A549 (cell line): ENCODE measurements around the gene CHID1.

Experiments used
- EP300 ChIP-seq, 2 experiments: fragments of >200 bp; sonication (Bioruptor Twin); formaldehyde crosslinking; IDR thresholded peaks; 2 replicates in 1 of 2; 3 replicates in 1 of 2; pipeline ENCODE4 v1.6.1; 2016 to 2017
- SREBF2 ChIP-seq: fragments of 450-650 bp; IDR thresholded peaks from 2 replicates; pipeline ENCODE4 v1.6.1; 2014; ENCODE audit warnings: mild to moderate bottlenecking, moderate library complexity
- TF ChIP-seq, protein P1 (sequence below): fragments of 150-350 bp; IDR thresholded peaks from 2 replicates; pipeline ENCODE4 v1.6.1; 2014; ENCODE audit warnings: low read depth, mild to moderate bottlenecking, low read length

DNA sequence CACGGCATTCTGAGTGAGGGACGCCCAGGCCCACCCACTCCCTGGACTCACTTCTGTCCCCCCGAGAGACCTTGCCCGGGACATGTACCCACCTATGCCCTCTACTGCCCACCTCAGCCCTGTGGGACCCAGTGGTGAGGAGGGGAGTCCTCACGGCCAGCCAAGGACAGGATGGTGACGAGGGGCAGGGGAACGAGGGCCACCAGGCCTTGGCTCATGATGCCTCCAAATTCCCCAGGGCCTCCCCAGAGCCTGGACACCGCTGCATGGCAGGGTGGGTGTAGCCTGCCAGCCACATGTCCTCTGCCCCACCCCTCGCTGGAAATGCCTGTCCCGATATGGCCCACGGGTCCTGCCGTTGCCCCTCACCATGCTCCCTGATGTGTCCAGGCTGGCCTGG, 41.8 kb downstream of the CHID1 start:
- TF ChIP-seq EP300 (IDR thresholded peaks at IDR 0.05) (no peak), SREBF2 (no peak)
- TF ChIP-seq, protein P1, sequence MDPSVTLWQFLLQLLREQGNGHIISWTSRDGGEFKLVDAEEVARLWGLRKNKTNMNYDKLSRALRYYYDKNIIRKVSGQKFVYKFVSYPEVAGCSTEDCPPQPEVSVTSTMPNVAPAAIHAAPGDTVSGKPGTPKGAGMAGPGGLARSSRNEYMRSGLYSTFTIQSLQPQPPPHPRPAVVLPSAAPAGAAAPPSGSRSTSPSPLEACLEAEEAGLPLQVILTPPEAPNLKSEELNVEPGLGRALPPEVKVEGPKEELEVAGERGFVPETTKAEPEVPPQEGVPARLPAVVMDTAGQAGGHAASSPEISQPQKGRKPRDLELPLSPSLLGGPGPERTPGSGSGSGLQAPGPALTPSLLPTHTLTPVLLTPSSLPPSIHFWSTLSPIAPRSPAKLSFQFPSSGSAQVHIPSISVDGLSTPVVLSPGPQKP: no peak
